Ramos (cell line): ENCODE data around the gene OR4D2.
"Not testable (repeated sequence)": the region's sequence is repeated elsewhere in the genome, so short reads cannot be mapped to it uniquely, and the experiment has no call there.

Experiments
- in situ Hi-C: fragments of 300-500 bp; cut with MboI; formaldehyde crosslinking; loops from one replicate; pipeline ENCODE4 v1.14.3; 2022; ENCODE audit warnings: low sequenced_read_pairs; ENCODE audit not compliant: unreplicated experiment

OR4D2 gene

GRCh38 chr17:58166682-58167081 lies at the start of gene OR4D2:
Gene OR4D2, plus strand, starts transcription at chr17:58166982. Its CDS starts 2,674 bp downstream, at chr17:58169656.
- in situ Hi-C loops: no loop called here

- in situ Hi-C loops: loop anchor here (5.0 kb wide), 1 partner anchor 260 kb away; no protein-coding TSS in a partner anchor
Observed at GRCh38 chr17:58117382-58117781, 49.4 kb upstream of the OR4D2 start.

- in situ Hi-C loops: loop anchor here (5.0 kb wide), 1 partner anchor 262 kb away; no protein-coding TSS in a partner anchor
Observed at GRCh38 chr17:58119491-58119890, 47.3 kb upstream of the OR4D2 start.

- in situ Hi-C loops: no loop called here
Observed at GRCh38 chr17:58120195-58120822, 46.5 kb upstream of the OR4D2 start.

- in situ Hi-C loops: no loop called here
Observed at GRCh38 chr17:58121925-58122324, 44.9 kb upstream of the OR4D2 start.

GRCh38 chr17:58127846-58128245 lies 38.9 kb upstream of the OR4D2 start:
- in situ Hi-C loops: no loop called here

- in situ Hi-C loops: not testable (repeated sequence)
Observed at GRCh38 chr17:58132697-58133096, 34.1 kb upstream of the OR4D2 start.

- in situ Hi-C loops: no loop called here
Observed at GRCh38 chr17:58136669-58137279, 30.0 kb upstream of the OR4D2 start.

- in situ Hi-C loops: no loop called here
Observed at GRCh38 chr17:58141505-58141904, 25.3 kb upstream of the OR4D2 start.

- in situ Hi-C loops: not testable (repeated sequence)
Observed at GRCh38 chr17:58143335-58143734, 23.4 kb upstream of the OR4D2 start.

GRCh38 chr17:58144801-58145200 lies 22.0 kb upstream of the OR4D2 start:
- in situ Hi-C loops: no loop called here

- in situ Hi-C loops: no loop called here
Observed at GRCh38 chr17:58147930-58148434, 18.8 kb upstream of the OR4D2 start, which contains the start of gene OR4D1. Gene OR4D1, plus strand, starts transcription at chr17:58148384. Its CDS starts 6,770 bp downstream, at chr17:58155154.

- in situ Hi-C loops: no loop called here
Observed at GRCh38 chr17:58148609-58149008, 18.2 kb upstream of the OR4D2 start.

- in situ Hi-C loops: no loop called here
Observed at GRCh38 chr17:58150394-58150793, 16.4 kb upstream of the OR4D2 start.

GRCh38 chr17:58153046-58153445 lies 13.7 kb upstream of the OR4D2 start:
- in situ Hi-C loops: no loop called here

- in situ Hi-C loops: no loop called here
Observed at GRCh38 chr17:58153671-58154070, 13.1 kb upstream of the OR4D2 start.

- in situ Hi-C loops: no loop called here
Observed at GRCh38 chr17:58156839-58157803, 9.7 kb upstream of the OR4D2 start.

- in situ Hi-C loops: no loop called here
Observed at GRCh38 chr17:58158181-58158580, 8.6 kb upstream of the OR4D2 start.

- in situ Hi-C loops: no loop called here
Observed at GRCh38 chr17:58161566-58161965, 5.2 kb upstream of the OR4D2 start.

- in situ Hi-C loops: no loop called here
Observed at GRCh38 chr17:58165981-58166380, 801 bp upstream of the OR4D2 start.

- in situ Hi-C loops: no loop called here
Observed at GRCh38 chr17:58170622-58171021, 3.8 kb downstream of the OR4D2 start.
